NCI-H748 (cell line): Measurements from ENCODE around the gene SGK2.
A peak's percentile ranks its signal among the peaks of the same experiment; 100 is the strongest.
"Not testable (repeated sequence)": the region's sequence is repeated elsewhere in the genome, so short reads cannot be mapped to it uniquely, and the experiment has no call there.

Experiments
- DNase-seq: peaks from one replicate; lab custom pipeline; 2025; ENCODE audit not compliant: unreplicated experiment; lab: John Stamatoyannopoulos, UW

The SGK2 gene

GRCh38 chr20:43563429-43563828, 4.6 kb downstream of the SGK2 start:
- no peak for DNase-seq

- DNase-seq, result no peak
Measured at GRCh38 chr20:43563991-43564390, 5.2 kb downstream of the SGK2 start.

DNA sequence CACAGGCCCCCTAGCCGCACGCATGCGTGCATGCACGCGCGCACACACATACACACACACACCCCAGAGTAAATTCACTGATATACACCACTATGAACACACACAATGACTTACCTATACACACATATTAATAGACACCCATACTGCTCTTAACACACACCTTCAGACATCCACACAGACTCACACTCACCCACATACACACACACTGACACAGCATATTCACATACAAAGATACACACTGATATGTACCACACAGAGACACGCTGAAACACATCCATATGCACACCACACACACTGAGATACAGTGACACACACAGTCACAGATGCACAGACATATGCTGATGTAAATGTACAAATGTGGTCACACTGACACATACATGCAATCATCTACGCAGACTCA, 5.6 kb downstream of the SGK2 start:
- no peak for DNase-seq

GRCh38 chr20:43564993-43565757, 6.3 kb downstream of the SGK2 start:
- DNase-seq, result no peak

DNA sequence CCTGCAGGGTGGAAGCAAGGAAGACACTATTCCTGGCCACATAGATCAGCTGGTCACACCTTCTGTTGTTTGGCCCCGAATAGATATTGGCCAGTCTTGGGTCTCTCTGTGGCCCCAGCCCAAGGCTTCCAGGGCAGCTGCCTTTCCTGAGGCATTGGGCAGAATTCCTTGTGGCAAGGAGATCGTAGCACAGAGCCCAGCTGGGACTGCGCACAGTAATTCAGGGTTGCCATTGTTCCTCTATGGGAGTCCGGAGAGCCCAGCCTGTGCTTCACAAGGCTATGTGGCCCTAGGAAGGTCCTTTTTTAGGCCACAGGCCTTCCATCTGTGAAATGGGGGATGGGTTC, 6.9 kb downstream of the SGK2 start:
- no peak for DNase-seq

- no peak for DNase-seq
Measured at GRCh38 chr20:43567477-43567876, 8.7 kb downstream of the SGK2 start.

GRCh38 chr20:43568706-43569105, 9.9 kb downstream of the SGK2 start:
- DNase-seq, result no peak

- DNase-seq, result no peak
Measured at GRCh38 chr20:43569282-43569681, 10.5 kb downstream of the SGK2 start.

GRCh38 chr20:43570496-43570895, 11.7 kb downstream of the SGK2 start:
- DNase-seq, result no peak

- DNase-seq, result no peak
Measured at GRCh38 chr20:43571310-43571709, 12.5 kb downstream of the SGK2 start.

DNA sequence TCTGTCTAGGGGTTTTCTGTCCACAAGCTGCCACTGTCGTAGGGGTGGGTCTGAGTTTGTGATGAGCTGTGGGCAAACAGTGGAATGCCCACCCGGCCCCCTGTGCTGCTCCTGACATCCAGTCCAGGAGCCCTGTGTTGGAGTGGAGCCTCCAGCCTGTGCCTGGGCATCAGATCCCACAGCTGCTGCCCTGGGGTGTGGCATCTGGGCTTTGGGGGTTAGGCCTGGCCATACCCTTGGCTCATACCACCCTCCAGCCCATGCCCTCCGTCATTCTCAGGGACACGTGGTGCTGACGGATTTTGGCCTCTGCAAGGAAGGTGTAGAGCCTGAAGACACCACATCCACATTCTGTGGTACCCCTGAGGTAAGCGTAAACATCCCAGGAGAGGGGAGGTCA, 12.9 kb downstream of the SGK2 start:
- no peak for DNase-seq

- DNase-seq, result no peak
Measured at GRCh38 chr20:43572891-43573290, 14.1 kb downstream of the SGK2 start.

DNA sequence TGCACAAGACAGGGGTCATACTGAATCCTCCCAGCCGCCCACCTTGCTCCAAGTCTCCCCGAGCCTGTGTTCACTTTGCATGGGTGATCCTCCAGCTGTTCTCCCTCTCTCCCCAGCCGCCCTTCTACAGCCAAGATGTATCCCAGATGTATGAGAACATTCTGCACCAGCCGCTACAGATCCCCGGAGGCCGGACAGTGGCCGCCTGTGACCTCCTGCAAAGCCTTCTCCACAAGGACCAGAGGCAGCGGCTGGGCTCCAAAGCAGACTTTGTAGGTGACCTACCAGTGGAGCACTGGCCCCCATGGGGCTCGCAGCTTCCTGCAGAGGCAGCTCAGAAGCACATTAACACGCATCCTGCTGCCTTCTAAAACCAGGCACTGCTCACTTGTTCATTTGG, 17.3 kb downstream of the SGK2 start:
- DNase-seq, result no peak

DNA sequence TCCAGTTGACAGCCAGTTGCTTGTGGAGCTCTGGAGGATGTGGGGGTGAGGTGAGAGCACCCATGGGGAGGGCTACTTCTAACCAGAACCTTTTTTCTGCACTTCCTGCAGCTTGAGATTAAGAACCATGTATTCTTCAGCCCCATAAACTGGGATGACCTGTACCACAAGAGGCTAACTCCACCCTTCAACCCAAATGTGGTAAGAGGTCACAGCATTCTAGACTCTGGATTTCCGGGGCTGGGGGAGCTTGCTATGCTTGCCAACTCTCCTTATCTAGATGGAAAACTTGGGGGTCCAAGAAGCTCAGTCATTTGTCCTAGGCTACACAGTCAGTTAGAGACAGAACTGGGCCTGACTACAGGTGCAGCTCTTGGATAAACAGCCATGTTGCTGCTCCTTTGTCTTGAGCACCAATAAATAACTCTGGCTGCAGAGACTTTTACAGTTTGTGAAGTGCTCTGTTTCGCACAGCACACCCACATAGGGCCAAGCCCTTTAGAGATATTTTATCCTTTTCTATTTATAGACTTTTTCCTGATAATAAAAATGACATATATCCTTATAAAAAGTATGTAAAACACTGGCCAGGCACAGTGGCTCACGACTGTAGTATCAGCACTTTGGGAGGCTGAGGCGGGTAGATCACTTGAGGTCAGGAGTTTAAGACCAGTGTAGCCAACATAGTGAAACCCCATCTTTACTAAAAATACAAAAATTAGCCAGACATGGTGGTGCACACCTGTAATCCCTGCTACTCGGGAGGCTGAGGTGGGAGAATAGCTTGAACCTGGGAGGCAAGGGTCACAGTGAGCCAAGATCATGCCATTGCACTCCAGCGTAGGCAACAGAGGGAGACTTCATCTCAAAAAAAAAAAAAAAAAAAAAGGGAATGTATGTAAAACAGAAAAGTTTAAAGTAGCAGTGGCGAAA, 21.3 kb downstream of the SGK2 start:
- DNase-seq, result no peak

DNA sequence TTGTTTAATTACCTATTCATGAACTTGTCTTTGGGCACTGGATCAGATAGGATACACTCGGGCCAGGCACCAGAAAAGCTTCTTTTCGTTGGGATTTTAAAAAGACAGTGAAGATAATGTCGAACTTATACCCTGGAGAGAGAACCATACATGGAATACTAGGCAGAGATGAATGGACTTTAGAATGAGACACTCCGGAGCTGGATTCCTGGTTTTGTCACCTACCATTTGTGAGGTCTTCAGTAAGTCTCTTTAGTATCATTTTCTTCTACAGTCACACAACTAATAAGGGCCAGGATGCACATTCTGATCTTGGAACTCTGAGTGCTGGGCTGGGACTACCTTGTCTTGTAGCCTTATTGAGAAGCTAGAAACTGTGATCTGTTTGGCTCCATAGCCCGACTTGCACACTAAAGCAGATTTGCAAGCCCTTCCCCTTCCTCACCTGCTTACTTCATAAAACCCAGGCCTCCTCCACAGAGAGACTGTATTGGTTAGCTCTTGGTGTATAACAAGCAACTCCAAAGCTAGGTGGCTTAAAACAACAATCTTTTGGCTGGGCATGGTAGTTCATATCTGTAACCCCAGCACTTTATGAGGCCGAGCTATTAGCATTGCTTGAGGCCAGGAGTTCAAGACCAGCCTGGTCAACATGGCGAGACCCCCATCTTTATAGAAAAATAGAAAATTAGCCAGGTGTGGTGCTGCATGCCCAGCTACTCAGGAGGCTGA, 24.5 kb downstream of the SGK2 start:
- no peak for DNase-seq

GRCh38 chr20:43583982-43584432, 25.2 kb downstream of the SGK2 start:
- DNase-seq, result no peak

- DNase-seq, result no peak
Measured at GRCh38 chr20:43584448-43585136, 25.8 kb downstream of the SGK2 start.

DNA sequence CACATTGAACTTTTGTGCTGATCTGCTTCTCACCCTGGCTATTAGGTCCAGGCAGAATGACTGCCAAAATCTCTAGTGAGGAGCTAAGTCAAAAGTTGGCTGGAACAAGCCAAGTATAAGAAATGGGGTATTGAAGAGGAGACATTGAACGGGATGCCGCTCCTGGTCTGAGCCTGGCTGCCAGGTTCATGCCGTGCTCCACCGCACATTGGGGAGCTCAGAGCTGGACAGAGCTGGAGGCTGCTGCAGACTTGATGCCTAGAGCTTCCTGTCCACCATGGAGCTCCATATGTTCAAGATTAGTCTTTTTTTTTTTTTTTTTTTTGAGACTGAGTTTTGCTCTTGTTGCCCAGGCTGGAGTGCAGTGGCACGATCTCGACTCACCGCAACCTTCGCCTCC, 27.8 kb downstream of the SGK2 start:
- no peak for DNase-seq

- not testable (repeated sequence) for DNase-seq
Measured at GRCh38 chr20:43588526-43588925, 29.7 kb downstream of the SGK2 start.

GRCh38 chr20:43590036-43590391, 31.2 kb downstream of the SGK2 start:
- peak; percentile 67 for DNase-seq
